PFSK-1 (cell line): ENCODE measurements around the gene MAST4.

ENCODE experiments used
- POLR2AphosphoS5 ChIP-seq: IDR thresholded peaks from 2 replicates; pipeline ENCODE4 v1.6.1; 2012; ENCODE audit warnings: low read depth, mild to moderate bottlenecking, control low read depth, low read length, moderate library complexity
- SIN3A ChIP-seq: IDR thresholded peaks from 2 replicates; pipeline ENCODE4 v1.6.1; 2012; ENCODE audit warnings: mild to moderate bottlenecking, low read length, moderate library complexity, borderline replicate concordance; ENCODE audit not compliant: insufficient read depth
- TAF1 ChIP-seq: IDR thresholded peaks from 2 replicates; pipeline ENCODE4 v1.6.1; 2012; ENCODE audit warnings: low read length, control low read depth, borderline replicate concordance; ENCODE audit not compliant: insufficient read depth
- TF ChIP-seq, protein P1 (sequence below), 2 experiments: IDR thresholded peaks; 2 replicates each; pipeline versions ENCODE4 v1.6.1 to v1.8.0; 2011 to 2012; ENCODE audit warnings: low read depth in 2 of 2, low read length in 2 of 2, control low read depth in 1 of 2, inconsistent platforms in 1 of 2, mild to moderate bottlenecking in 1 of 2, moderate library complexity in 1 of 2; ENCODE audit not compliant: insufficient read depth in 1 of 2

DNA sequence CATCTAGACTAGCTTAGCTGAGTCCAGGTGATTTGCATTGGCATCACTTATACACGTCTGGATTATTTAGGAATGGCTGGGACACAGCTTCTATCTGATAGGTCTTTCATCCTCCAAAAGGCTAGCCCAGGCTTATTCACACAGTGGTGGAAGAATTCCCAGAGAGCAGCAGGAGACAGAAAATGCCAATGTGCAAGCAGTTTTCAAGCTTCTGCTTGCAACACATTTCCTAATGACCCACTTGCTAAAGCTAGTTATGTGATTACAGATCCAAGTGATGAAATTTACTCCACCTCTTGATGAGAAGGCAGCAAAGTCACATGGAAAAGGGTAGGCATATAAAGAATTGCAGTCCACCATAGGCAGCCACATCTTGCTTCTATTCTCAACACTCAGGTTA lies 44.2 kb upstream of the MAST4 start:
- TF ChIP-seq SIN3A (no peak), TAF1 (no peak), POLR2AphosphoS5 (no peak)
- TF ChIP-seq, protein P1, sequence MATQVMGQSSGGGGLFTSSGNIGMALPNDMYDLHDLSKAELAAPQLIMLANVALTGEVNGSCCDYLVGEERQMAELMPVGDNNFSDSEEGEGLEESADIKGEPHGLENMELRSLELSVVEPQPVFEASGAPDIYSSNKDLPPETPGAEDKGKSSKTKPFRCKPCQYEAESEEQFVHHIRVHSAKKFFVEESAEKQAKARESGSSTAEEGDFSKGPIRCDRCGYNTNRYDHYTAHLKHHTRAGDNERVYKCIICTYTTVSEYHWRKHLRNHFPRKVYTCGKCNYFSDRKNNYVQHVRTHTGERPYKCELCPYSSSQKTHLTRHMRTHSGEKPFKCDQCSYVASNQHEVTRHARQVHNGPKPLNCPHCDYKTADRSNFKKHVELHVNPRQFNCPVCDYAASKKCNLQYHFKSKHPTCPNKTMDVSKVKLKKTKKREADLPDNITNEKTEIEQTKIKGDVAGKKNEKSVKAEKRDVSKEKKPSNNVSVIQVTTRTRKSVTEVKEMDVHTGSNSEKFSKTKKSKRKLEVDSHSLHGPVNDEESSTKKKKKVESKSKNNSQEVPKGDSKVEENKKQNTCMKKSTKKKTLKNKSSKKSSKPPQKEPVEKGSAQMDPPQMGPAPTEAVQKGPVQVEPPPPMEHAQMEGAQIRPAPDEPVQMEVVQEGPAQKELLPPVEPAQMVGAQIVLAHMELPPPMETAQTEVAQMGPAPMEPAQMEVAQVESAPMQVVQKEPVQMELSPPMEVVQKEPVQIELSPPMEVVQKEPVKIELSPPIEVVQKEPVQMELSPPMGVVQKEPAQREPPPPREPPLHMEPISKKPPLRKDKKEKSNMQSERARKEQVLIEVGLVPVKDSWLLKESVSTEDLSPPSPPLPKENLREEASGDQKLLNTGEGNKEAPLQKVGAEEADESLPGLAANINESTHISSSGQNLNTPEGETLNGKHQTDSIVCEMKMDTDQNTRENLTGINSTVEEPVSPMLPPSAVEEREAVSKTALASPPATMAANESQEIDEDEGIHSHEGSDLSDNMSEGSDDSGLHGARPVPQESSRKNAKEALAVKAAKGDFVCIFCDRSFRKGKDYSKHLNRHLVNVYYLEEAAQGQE (IDR thresholded peaks at IDR 0.05; ENCODE audit: insufficient read depth in 1 of 2, low read depth in 2 of 2, low read length in 2 of 2), result no peak
